ENCODE measurements around the gene GABARAPL1. TPM values are rescaled to one million over a fixed set of nuclear protein-coding genes. Genes with fewer than 3 reads are reported as not detected.

GABARAPL1 gene
- 37.0 to 47.9 TPM (median 37.9 TPM) in 5 replicates for total RNA-seq (2022; extraction: Qiagen RNA extraction; ENCODE audit: low read depth)

DNA sequence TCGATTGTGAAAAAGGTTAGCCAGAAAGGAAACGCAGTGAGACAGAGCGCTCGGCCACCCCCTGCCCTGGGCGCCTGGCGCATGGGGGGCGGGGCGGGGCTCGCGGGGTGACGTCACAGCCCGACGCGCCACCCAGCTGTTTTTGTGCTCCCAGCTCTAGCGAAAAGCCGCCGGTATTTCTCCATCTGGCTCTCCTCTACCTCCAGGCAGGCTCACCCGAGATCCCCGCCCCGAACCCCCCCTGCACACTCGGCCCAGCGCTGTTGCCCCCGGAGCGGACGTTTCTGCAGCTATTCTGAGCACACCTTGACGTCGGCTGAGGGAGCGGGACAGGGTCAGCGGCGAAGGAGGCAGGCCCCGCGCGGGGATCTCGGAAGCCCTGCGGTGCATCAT, at the start of gene GABARAPL1:
Gene GABARAPL1 (plus strand): TSS at position 139 of the 393 bp plus-strand sequence. CDS start 253 bp downstream, at position 392.

DNA sequence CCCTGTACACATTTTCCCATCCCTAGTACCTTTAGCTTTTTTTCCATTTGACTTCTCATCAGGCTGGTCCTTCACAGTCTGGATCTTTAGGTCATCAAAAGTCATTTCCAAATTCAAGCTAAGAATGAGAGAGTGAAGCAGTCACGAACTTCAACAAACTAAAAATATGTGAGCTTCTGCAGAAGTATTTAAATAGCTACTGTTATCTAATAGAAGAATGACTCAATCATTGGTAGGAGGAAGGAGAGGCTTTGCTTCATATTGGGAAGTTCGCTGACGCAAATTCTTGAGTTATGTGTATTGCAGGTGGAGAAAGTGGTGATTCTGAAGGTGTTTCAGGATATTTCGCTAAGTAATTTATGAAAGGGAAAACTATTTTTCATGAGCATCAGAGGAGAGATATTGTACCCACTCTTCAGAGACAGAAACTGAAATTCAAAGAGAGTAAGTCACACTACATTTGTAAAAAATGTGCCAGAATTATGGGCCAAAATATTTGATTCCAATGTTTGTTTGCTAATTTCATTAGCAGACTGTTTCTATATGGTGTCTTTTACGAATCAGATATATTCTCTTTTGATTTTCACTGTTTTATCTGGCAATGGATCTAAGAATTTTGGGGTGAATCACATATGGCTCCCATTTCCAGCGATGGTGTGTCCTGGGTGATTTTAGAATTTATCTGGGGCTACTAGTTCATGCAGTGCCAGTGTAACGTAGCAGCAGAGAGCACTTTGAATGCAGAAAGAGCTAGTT, 40.5 kb upstream of the GABARAPL1 start, which contains the start of gene OLR1:
Gene OLR1 (minus strand): TSS at position 160 of the 756 bp plus-strand sequence. CDS start 55 bp downstream, at position 105.

DNA sequence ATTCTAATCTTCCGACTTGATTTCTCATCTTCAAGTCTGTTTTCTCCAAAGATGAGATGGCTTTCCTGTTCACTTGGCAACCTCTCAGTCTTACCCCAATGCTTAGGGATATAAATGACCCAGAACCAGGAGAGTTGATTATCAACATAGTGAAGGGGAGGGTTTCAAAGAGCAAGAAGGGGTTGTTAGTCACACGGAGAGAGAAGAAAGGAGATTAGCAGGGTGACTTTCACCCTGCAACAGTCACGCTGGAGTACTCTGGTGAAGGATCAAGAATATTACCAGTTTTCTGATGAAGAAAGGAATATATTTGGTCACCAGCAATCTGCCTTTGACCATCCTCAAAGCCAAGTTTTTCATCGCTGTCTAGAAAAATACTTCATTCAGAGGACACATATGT, 33.9 kb upstream of the GABARAPL1 start, which contains the start of gene TMEM52B:
Gene TMEM52B (plus strand): TSS at position 212 of the 400 bp plus-strand sequence. CDS start 543 bp downstream, outside the sequence.

Other genes starting within 250 kb of the GABARAPL1 start
- not detected in 5 replicates for gene CLEC12A, start 241.5 kb upstream of the GABARAPL1 start, total RNA-seq (2022; extraction: Qiagen RNA extraction; ENCODE audit: low read depth)
- not detected in 5 replicates for gene CLEC1B, start 213.8 kb upstream of the GABARAPL1 start, total RNA-seq (2022; extraction: Qiagen RNA extraction; ENCODE audit: low read depth)
- not detected in 5 replicates for gene CLEC12B, start 202.2 kb upstream of the GABARAPL1 start, total RNA-seq (2022; extraction: Qiagen RNA extraction; ENCODE audit: low read depth)
- gene CLEC9A, start 182.2 kb upstream of the GABARAPL1 start, total RNA-seq (2022; extraction: Qiagen RNA extraction; ENCODE audit: low read depth) = not detected in 5 replicates
- gene CLEC1A, start 113.9 kb upstream of the GABARAPL1 start, total RNA-seq (2022; extraction: Qiagen RNA extraction; ENCODE audit: low read depth) = not detected in 5 replicates
- gene CLEC7A, start 82.7 kb upstream of the GABARAPL1 start, total RNA-seq (2022; extraction: Qiagen RNA extraction; ENCODE audit: low read depth) = not detected in 5 replicates
- 0.72 to 1.8 TPM (median 1.2 TPM) in 5 replicates for gene OLR1, start 40.7 kb upstream of the GABARAPL1 start, total RNA-seq (2022; extraction: Qiagen RNA extraction; ENCODE audit: low read depth)
- 0.08 to 0.64 TPM (median 0.16 TPM) in 4 of 5 replicates, not detected in the other for gene TMEM52B, start 33.8 kb upstream of the GABARAPL1 start, total RNA-seq (2022; extraction: Qiagen RNA extraction; ENCODE audit: low read depth)
- gene KLRD1, start 95.0 kb downstream of the GABARAPL1 start, total RNA-seq (2022; extraction: Qiagen RNA extraction; ENCODE audit: low read depth) = not detected in 5 replicates
- not detected in 5 replicates for gene KLRK1, start 177.2 kb downstream of the GABARAPL1 start, total RNA-seq (2022; extraction: Qiagen RNA extraction; ENCODE audit: low read depth)
- not detected in 5 replicates for gene KLRC4, start 196.9 kb downstream of the GABARAPL1 start, total RNA-seq (2022; extraction: Qiagen RNA extraction; ENCODE audit: low read depth)
- 0.41 to 0.42 TPM in 2 of 5 replicates, not detected in the others for gene KLRC3, start 207.7 kb downstream of the GABARAPL1 start, total RNA-seq (2022; extraction: Qiagen RNA extraction; ENCODE audit: low read depth)
- gene KLRC2, start 223.1 kb downstream of the GABARAPL1 start, total RNA-seq (2022; extraction: Qiagen RNA extraction; ENCODE audit: low read depth) = 1.7 to 2.4 TPM (median 2.1 TPM) in 5 replicates
- gene KLRC1, start 240.5 kb downstream of the GABARAPL1 start, total RNA-seq (2022; extraction: Qiagen RNA extraction; ENCODE audit: low read depth) = not detected in 5 replicates